Activated T-cell treated with anti-CD3 and anti-CD28 coated beads for 48 hours (primary cell): ENCODE measurements around the gene XPNPEP2.
"Not testable (repeated sequence)": the region's sequence is repeated elsewhere in the genome, so short reads cannot be mapped to it uniquely, and the experiment has no call there.

Experiments used
- DNase-seq: peaks from one replicate; pipeline ENCODE4 v3.0.0-alpha.2; 2020; ENCODE audit warnings: low read depth

XPNPEP2 gene

DNA sequence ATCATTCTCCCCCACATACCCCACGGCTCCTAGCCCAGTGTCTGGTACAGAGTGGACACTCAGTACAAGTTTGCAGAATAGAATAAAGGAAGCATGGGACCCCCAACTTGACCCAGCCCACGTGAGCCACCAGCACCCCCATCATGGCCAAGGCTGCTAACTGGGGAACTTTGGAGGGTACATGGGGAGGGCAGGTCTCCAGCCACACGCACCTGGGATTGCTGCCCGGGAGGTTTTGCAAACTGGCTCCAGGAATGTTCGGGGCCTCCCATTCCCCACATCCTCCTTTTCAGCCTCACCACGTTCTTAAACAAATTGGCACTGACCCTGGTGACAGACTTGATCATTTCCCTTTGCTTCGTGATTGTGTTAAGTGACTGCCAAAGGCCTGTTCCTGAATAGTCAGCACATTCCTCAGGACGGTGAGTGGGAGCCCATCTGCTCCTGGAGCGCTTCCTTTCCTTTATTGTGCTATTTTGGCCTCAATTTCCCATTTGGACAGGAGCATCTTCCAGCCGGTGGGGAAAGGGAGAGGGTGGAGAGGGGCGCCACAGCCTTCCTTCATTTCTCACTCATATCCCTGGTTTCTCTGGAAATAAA lies 18.7 kb upstream of the XPNPEP2 start:
- DNase-seq, result no peak

DNA sequence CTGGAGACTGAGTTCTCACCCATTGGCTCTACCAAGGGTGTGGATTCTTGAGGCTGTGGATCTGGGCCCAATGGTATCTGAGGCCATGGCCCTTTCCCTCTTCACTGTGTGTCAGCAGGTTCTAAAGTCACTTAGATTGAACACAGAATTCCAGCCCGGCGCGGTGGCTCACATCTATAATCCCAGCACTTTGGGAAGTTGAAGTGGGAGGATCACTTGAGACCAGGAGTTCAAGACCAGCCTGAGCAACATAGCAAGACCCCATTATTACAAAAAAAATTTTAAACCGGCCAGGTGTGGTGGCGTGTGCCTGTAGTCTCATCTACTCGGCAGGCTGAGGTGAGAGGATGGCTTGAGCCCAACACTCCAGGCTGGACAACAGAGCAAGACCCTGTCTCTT lies 18.0 kb upstream of the XPNPEP2 start:
- DNase-seq, result no peak

DNA sequence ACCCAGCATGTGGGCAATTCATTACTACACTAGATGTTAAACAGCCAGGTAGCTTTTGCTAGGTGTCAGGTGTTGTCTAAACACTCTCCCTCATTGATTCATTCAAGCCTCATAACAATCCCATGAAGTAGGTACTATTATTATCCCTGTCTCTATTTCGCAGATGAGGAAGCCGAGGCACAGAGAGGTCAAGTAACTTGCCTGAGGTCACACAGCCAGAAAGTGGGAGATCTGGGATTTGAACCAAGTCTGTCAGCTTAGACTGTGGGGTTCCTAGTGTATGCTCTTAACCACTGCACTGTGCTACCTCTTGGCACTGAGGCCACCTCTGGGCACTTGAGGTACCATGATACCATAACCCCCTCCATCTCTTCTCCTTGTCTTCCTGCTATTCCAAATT lies 17.4 kb upstream of the XPNPEP2 start:
- no peak for DNase-seq

DNA sequence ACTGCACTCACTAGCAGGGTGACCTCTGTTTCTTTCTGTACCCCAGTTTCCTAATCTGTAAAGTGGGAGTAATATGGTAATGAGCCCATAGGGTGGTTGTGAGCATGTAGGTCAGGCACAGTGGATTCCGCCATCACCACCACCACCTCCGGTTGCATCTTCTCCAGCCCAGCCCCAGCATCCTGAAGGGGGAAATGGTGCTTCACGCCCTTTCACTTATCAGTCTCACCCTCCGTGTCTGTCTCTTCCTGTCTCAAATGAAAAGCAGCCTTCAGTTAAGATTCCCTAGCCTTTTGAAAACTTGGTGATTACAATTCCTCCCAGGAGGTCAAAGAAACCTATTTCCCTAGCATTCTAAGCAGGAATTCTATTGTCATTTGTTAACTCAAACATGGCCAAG lies 16.9 kb upstream of the XPNPEP2 start:
- no peak for DNase-seq

DNA sequence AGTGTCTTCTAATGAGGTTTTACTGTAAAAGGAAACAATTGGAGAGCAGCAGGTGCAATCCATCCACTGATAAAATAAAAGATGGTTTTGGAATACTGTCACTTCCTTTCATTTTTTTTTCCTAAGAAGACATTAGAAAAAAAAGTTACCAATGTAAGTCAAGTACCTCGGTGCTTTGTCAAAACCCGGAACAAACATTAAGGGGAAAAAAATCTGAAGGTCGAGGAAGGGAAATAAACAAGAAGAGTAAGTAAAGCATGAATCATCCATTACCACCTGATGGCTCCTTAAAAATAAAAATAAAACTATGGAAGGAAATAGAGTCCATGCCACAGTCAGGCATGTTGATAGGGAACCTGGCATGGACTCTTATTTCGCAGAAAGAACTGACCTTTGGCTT lies 15.3 kb upstream of the XPNPEP2 start:
- no peak for DNase-seq

DNA sequence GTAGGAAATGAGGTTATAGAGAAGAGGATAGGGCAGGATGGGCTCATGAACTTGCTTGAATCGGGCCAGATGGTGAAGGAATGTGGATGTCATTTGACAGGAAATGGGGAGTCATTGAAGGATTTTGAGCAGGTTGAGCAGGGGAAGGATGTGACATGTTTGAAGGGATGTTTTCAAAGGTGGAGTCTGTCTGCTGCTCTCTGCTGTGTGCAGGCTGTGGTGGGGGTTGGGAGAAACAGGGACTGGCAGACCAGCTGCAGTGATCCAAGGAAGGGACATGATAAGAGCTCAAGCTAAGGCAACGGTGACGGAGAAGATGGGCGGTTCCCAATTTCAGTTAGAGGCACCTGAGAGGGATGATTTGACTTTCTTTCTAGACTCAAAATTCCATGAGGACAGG lies 14.0 kb upstream of the XPNPEP2 start:
- no peak for DNase-seq

DNA sequence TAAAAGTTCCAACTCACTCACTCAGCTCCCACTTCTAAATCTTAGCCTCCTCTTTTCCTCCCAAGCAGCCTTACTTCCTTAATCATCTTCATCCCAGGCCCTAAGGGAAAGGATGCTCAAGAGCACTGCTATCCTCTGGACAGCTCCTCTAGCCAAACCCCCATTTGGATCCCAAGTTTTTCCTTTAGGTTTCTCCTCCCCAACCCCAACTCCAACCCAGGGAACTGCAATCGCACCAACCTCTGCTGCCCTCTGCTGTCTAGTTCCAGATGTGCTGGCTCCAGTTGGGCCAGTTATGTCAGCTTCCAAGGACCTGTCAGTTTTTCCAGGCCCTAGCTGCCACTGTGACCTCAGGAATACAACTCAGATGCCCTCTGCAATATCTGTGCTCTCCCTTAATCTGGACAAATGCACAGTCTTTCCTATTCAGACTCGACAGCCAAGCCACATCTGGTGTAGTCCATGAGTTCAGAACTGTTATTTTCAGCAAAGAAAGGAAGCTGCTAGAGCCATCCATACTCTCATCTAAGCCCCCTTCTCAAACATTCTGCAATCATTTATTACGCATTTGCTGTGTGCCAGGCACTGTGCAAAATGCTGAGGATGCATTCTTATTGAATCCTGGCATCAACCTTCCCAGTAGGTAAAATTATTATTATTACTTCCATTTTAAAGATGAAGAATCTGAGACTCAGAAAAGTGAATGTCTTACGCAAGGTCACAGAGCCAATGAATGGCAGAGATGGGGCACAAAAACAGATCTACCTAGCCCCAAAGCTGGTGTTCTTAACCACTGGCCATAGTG lies 12.3 kb upstream of the XPNPEP2 start:
- peak; percentile 40 for DNase-seq

DNA sequence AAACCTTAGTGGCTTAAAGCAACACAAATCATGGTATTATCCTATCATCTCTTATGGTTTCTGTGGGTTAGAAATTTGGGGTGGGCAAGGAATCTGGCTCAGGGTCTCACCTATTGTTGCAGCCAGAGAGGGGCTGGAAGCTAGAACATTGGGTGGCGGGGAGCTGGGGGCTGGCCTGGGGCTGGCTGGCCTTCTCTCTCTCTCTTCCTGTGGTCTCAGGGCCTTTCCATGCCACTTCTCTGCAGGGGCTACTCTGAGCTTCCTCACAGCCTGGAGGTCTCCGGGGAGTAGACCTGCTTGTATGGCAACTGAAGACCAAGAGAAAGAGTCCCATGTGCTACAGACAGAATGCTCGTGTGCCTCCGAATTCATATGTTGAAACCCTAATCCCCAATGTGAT lies 10.7 kb upstream of the XPNPEP2 start:
- no peak for DNase-seq

DNA sequence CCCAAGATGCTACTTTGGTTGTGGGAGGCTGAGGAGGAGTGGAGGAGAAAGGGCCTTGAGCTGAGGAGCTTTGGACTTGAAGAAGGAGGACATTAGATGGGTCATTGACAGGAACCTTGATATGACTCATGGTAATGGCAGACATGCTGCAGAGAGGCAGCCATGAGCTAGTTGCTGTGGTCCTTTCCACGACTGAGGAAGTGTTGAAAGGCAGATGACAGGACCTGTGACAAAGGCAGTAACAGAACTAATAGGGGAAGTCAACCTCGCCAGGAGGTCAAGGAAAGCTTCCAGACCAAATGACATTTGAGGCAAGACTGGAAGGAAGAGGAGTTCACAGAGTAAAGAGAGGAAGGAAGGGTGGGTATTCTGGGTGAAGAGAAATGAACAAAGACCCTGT lies 7.6 kb upstream of the XPNPEP2 start:
- no peak for DNase-seq

DNA sequence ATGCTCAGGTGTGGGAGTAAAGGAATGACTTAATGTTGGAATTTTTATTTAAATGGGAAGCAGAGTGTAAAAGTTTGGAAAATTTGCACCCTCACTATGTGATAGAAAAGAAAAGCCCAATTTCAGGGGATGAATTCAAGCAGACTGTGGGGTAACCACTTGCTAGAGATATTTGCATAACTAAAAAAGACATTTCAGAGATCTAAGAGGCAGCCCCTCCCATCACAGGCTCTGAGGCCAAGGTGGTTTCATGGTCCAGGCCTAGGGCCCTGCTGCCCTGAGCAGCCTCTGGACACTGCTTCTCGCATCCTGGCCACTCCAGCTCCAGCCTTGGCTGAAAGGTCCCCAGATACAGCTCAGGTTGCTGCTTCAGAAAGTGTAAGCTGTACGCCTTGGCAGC lies 5.9 kb upstream of the XPNPEP2 start:
- no peak for DNase-seq

DNA sequence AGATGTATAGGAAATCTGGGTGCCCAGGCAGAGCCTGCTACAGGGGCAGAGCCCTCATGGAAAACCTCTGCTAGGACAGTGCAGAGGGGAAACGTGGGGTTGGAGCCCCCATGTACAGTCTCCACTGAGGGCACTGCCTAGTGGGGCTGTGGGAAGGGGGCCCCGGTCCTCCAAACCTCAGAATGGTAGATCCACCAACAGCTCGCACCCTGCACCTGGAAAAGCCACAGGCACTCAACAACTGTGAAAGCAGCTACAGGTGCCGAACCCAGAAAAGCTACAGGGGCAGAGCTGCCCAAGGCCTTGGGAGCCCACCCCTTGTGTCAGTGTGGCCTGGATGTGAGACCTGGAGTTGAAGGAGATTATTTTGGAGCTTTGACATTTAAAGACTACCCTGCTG lies 5.4 kb upstream of the XPNPEP2 start:
- DNase-seq, result no peak

DNA sequence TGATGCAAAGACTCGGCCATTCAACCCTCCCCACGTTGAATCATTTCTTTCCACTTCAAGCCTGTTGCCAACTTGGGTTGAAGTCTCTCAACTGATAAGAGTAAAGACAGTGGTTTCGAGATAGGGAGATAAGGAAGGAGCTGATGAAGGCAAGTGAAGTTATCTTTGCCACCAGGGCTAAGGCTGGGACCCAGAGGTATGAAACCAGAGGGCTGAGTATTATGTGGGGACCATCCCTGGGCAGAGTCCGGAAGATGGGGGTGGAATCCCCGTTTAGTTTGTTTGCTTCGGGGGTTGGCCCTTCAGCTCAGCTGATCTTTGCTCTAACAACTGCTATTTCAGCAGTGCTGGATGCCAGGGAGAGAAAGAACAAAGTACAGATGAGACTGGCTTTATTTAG lies 2.3 kb upstream of the XPNPEP2 start:
- no peak for DNase-seq

DNA sequence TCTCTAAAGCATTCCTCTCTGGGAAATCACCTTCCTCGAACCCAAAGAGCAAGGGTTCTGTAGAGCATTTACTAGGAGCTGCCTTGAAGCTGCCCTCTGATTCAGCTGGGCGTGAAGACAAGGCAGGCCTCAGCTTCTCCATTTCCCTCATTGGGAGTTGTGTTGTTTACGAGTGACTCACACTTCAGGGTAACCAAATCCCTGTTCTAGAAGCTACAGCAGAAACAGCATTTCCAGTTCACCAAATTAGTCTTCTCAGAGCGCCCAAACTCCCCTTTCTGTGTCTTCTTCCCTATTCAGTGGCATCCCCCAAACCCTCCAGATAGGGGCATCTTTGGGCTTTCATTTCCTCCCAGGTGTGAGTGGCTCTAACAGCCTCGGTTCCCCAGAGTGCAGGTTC lies 863 bp upstream of the XPNPEP2 start:
- no peak for DNase-seq

DNA sequence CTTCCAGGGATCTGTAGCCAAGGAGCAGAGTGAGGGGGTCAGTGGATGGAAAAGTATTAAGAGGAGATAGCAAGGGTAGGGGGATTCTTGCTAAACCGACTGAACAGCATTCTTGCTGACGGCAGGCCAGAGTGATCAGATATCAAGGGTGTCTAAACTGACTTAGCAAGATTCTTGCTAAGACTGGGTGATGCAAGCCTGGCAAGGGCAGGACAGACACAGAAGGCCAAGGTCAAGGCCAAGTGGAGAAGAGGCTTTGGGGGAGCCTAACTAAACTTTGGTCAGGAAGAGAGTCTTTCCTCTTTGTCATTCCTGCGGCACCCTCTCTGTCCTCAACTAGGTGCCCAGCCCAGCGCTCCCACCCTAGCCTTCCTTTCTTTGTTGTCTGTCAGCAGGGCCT lies 799 bp downstream of the XPNPEP2 start:
- no peak for DNase-seq

DNA sequence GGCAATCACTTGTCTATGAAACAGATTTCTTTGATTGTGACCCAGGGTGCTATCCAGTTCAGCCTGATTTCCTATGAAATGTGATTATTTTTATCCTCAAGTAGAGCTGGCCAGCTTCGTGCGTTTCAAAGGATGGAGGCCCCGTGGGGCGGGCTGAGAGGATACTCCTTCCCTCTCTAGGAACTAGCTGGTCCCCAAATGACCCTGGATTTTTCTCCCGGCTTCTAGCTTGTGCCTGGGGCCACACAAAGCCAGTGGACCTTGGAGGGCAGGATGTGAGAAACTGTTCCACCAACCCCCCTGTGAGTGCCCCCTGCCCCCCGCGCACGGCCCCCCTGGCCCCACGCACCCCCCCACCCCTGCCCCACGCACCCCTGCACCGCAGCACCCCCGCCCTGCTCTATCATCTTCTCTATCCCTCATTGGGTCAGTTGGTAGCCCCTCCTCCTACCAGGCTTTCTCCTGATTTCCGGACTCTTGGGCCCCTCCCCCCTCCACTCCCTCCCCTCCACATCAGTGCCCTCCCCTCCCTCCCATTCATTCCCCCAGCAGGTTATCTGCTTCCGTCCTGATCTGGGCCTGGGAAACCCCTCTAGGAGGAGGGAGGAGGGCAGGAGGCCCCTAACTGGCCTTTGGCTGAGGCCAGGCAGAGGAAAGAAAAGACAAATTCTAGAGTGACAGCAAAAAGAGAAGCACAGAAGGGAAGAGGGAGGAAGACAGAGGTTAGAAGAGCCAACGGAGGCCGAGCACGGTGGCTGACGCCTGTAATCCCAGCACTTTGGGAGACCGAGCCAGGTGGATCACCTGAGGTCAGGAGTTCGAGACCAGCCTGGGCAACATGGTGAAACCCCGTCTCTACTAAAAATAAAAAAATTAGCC lies 3.3 kb downstream of the XPNPEP2 start:
- no peak for DNase-seq

DNA sequence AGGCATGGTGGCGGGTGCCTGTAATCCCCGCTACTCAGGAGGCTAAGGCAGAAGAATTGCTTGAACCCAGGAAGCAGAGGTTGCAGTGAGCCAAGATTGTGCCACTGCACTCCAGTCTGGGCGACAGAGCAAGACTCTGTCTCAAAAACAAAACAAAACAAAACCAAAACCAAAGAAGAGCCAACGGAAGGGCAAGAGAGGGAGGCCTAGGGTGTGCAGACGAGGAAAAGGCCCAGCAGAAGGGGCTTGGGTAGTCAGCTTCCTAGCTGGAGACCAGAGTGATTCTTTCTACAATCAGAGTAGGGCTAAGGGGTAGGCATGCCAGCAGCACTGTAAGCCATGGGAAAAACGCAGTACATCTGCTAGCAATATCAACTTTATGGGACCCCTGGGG lies 4.0 kb downstream of the XPNPEP2 start:
- not testable (repeated sequence) for DNase-seq

DNA sequence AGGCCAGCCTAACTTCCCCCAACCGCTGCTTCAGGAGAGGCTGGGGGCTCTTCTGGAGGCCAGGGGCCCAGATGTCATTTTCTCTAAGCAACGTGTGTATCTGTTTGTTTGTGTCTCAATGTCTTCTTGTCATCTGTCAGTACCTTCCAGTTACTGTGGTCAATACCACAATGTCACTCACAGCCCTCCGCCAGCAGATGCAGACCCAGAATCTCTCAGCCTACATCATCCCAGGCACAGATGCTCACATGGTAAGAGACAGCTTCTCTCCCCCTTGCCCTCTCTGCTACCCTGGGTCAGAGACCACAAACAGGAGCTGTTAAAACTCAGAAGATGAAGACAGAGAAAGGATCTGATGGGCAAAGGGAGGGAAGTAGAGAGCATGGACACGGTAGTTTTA lies 5.0 kb downstream of the XPNPEP2 start:
- no peak for DNase-seq

DNA sequence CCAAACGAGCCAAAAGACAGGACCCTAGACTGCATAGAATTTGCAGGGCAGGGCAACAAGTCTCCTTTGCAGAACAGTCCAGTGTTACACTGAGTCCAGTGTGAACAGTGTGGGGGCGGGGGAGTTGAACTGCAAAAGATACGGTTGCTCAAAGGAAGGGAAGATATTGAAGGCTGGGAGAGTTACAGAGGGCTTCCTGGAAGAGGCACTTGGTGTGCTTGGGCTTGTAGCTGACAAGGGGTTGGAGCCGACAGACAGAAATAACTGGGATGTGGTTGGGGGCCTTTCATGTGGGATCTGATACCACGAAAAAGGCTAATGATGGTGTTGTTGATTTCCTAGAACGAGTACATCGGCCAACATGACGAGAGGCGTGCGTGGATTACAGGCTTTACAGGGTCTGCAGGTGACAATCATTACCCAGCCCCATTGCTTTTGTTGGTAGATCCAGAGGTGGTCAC lies 6.1 kb downstream of the XPNPEP2 start:
- DNase-seq, result no peak

DNA sequence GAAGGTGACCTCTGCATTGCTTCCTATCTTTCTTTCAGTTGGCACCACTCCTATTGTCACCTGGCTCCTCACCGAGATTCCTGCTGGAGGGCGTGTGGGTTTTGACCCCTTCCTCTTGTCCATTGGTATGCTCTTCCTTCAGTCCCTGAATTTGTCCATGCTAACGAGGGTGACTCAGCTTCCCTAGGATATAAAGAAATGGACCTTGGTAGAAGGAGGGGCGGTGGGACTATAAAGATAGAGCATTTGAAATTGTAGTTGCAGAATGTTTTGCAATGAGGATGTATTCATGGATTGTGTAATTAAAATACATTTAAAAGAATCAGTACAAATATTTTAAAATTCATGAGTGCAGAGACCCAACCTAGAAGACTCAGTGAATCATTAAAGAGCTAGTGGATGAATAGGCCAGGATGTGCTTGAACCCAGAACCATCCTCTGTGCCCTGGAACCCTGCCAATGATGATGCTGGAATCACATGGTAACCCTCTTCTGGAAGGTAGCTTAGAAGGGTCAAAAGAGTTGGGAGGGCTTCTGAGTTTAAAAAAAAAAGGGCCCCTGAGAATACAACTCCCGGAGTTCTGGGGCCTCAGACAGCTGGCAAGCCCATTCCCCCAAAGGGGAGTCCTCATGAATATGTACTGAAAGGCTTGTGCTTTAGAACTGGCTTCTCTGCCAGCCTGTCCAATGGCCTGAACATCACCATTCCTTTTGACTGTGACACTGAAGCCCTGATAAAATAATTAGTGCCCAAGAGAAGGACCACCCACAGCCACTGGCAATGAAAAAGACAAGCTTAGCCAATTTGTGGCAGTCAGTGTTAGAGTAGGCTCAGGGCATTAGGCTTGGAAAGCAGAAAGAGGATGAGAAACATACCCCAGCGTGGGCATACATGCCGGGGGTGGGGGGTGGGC lies 8.0 kb downstream of the XPNPEP2 start:
- no peak for DNase-seq

DNA sequence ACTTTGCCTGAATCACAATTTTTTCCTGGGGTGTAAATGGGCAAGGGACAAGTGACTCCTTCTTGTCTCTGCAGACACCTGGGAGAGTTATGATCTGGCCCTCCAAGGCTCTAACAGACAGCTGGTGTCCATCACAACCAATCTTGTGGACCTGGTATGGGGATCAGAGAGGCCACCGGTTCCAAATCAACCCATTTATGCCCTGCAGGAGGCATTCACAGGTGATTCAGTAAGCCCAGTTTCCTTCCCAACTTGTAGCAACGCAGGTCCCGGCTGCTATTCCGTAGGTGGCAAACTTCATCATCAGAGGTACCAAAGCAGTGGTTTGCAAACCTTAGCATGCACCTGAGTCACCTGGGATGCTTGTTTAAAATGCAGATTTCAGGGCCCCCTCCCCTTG lies 8.8 kb downstream of the XPNPEP2 start:
- no peak for DNase-seq

DNA sequence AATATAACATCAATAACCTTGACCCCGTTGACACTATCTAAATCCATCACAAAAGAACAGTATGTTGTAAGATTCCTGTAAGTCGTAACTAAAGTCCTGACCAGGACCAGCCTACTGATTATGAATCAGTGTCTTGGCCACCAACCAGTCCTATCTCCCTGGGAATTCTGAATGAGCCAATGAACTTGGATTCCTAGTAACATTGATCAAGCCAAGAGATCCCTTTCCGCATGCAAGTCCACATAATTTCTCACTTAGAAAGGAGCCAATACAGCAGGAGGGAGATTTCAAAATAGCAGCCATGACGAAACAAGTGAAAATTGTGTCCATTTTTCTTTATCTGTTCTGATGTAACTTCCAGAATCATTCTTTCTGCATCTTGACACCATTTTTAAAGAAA lies 9.5 kb downstream of the XPNPEP2 start:
- DNase-seq, result no peak

DNA sequence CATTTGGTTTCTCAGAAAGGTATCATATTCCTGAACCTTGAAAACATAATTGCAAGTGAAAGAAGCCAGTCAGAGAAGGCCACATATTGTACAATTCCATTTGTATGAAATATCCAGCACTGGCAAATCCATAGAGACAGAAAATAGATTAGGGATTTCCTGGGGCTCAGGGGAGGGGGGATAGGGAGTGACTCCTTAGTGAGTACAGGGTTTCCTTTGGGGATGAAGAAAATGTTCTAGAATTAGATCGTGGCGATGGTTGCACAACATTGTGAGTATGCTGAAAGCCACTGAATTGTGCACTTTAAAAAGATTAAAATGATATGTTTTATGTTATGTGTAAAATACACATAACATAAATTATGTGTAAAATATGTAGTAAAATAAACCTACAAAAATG lies 10.3 kb downstream of the XPNPEP2 start:
- DNase-seq, result no peak
